Tibial nerve (tissue), 4 donors: ENCODE data around the gene EGFR. TPM values are rescaled to one million over a fixed set of nuclear protein-coding genes. Genes with fewer than 3 reads are reported as not detected.
A peak's percentile ranks its signal among the peaks of the same experiment; 100 is the strongest.

ENCODE experiments used
- DNase-seq, 2 donors: peaks; one replicate each; pipeline ENCODE4 v3.0.0-alpha.2; 2019; ENCODE audit warnings: low spot score in 2 of 2
- H3K27ac ChIP-seq, 4 donors: fragments of 200-600 bp; sonication (generic) in 3 of 4; one replicate each; pipeline ENCODE4 v1.5.1; 2017 to 2019; ENCODE audit warnings: mild to moderate bottlenecking in 1 of 4
- H3K27me3 ChIP-seq, 2 donors: fragments of 200-600 bp; sonication (generic) in 1 of 2; one replicate each; pipeline versions ENCODE4 v1.5.1 to v1.6.0; 2017 to 2019
- H3K36me3 ChIP-seq, 3 donors: fragments of 200-600 bp; sonication (generic); one replicate each; pipeline ENCODE4 v1.5.1; 2018 to 2019
- H3K4me1 ChIP-seq, 4 donors: fragments of 200-600 bp; sonication (generic) in 3 of 4; one replicate each; pipeline ENCODE4 v1.5.1; 2017 to 2019
- H3K4me3 ChIP-seq, 4 donors: fragments of 200-600 bp; sonication (generic) in 3 of 4; one replicate each; pipeline ENCODE4 v1.5.1; 2017 to 2019; ENCODE audit warnings: mild to moderate bottlenecking in 1 of 4, moderate library complexity in 1 of 4
- H3K9me3 ChIP-seq, 4 donors: fragments of 200-600 bp; sonication (generic) in 3 of 4; one replicate each; pipeline ENCODE4 v1.5.1; 2017 to 2019
- EP300 ChIP-seq, 2 donors: sonication (generic); formaldehyde crosslinking; IDR thresholded peaks; one replicate each; pipeline ENCODE4 v1.6.1; 2017; ENCODE audit warnings: antibody characterized with exemption in 2 of 2, mild to moderate bottlenecking in 1 of 2
- POLR2A ChIP-seq, 2 donors: fragments of 450-650 bp; IDR thresholded peaks; one replicate each; pipeline ENCODE4 v1.6.1; 2017; ENCODE audit warnings: antibody characterized with exemption in 2 of 2, mild to moderate bottlenecking in 2 of 2, moderate library complexity in 2 of 2
- WGBS, 2 donors: methylation state at CpG; one replicate each; pipeline ENCODE4 v1.1.5; 2018; 5-methylcytosine and 5-hydroxymethylcytosine counted together
- total RNA-seq, 4 donors: library from RNA; depleted of rRNA; stranded (reverse); fragments of >200 nt; gene quantifications; one replicate each; pipeline ENCODE4 v1.1.0, GENCODE V29; 2016
- TF ChIP-seq, protein P1 (sequence below), 5 experiments: fragments of 200-600 bp in 3 of 5; fragments of 450-650 bp in 2 of 5; sonication (generic) in 3 of 5; IDR thresholded peaks; one replicate each; pipeline ENCODE4 v1.5.1; 2016 to 2019; ENCODE audit warnings: antibody characterized with exemption in 5 of 5, mild to moderate bottlenecking in 3 of 5, moderate library complexity in 2 of 5

The EGFR gene
- total RNA-seq, 4 donors from 2014 or later, result 72.3 to 136 (median 127) TPM

DNA sequence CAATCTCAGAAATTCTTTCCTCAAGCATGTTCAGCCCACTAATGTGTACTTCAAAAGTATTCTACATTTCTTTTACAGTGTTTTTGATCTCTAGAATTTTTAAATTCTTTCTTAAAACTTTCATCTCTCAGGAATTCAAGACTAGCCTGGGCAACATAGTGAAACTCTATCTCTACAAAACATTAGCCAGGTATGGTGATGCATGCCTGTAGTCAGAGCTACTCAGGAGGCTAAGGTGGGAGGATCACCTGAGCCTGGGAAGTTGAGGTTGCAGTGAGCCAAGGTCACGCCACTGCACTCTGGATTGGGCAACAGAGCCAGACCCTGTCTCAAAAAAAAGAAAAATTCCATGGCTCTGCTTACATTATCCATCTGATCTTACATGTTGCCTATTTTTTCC is 5.0 kb upstream of the EGFR start:
- Histone ChIP-seq H3K27ac (no peak overlapping the region), H3K27me3 (peaks cover 0 to 11% of the 10 kb centered on the region in 2 donors), H3K36me3 (no peaks in the 10 kb centered on the region), H3K4me1 (peaks cover 0 to 12% (median 0%) of the 10 kb centered on the region in 4 donors), H3K4me3 (no peak overlapping the region), H3K9me3 (peaks cover 0 to 3% (median 0%) of the 10 kb centered on the region in 4 donors)
- TF ChIP-seq, protein P1, sequence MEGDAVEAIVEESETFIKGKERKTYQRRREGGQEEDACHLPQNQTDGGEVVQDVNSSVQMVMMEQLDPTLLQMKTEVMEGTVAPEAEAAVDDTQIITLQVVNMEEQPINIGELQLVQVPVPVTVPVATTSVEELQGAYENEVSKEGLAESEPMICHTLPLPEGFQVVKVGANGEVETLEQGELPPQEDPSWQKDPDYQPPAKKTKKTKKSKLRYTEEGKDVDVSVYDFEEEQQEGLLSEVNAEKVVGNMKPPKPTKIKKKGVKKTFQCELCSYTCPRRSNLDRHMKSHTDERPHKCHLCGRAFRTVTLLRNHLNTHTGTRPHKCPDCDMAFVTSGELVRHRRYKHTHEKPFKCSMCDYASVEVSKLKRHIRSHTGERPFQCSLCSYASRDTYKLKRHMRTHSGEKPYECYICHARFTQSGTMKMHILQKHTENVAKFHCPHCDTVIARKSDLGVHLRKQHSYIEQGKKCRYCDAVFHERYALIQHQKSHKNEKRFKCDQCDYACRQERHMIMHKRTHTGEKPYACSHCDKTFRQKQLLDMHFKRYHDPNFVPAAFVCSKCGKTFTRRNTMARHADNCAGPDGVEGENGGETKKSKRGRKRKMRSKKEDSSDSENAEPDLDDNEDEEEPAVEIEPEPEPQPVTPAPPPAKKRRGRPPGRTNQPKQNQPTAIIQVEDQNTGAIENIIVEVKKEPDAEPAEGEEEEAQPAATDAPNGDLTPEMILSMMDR (IDR thresholded peaks at IDR 0.05), result no peak
- TF ChIP-seq POLR2A (IDR thresholded peaks at IDR 0.05) (no peak), EP300 (IDR thresholded peaks at IDR 0.05) (no peak)
- no peak for DNase-seq
- WGBS, 2 donors, result 89 to 100% methylated on average over 1 of the region's 1 CpG

DNA sequence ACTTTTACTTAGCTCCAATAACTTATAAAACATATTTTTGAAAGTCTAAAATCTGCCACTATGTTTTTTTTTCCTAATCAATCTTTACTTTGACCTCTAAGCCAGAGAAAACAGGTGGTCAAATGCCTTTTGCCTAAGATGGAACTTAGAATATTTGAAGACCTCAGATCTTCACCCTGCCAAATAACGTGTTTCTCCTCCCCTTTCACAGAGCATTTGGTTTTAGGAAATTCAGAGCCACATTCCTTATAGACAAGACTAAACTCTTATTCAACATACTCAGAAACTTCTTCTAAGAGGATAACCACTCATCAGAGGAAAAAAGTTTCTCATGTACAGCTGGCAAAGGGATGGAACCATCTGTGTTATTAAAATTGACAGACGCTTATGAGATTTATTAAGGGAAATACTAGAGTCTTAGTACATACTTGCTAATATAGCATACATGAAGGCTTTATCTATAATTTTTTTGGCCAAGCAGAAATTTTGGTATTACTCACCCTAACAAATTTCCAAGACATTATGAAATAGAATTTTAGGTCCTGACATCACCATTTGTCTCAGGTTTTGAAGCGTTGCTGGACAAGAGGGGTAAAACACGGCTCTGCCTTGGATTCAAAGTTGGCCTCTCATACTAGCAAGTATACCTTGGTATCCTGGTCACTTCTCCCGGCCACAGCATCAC is 2.6 kb upstream of the EGFR start:
- DNase-seq, result no peak
- peaks cover 0 to 12% (median 0%) of the 10 kb centered on the region in 4 donors for H3K4me1 ChIP-seq
- peaks cover 0 to 15% of the 10 kb centered on the region in 2 donors for H3K27me3 ChIP-seq
- no peak overlapping the region for H3K4me3 ChIP-seq
- H3K9me3 ChIP-seq, result peaks cover 0 to 3% (median 0%) of the 10 kb centered on the region in 4 donors
- H3K36me3 ChIP-seq, result no peaks in the 10 kb centered on the region
- TF ChIP-seq, protein P1 (IDR thresholded peaks at IDR 0.05), result no peak
- TF ChIP-seq EP300 (IDR thresholded peaks at IDR 0.05), result no peak
- 81 to 85% methylated on average over 5 of the region's 5 CpGs for WGBS, 2 donors
- H3K27ac ChIP-seq, result no peak overlapping the region

DNA sequence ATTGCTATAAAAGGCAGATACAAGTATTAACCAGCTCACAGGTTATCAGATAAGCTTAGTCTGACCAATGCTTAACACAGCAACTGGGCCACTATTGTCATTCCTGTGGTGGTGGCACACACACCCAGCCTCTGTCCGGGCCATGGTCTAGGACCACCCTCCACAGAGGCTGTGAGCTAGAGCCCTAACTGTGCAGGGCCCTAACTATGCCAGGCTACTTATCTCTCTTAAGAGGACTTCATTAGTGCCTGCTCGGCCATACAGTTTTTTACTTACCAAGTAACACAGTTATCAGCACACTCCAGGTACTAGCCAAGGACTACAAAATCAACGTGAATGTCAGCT is 2.1 kb upstream of the EGFR start:
- no peak for DNase-seq
- Histone ChIP-seq H3K4me3 (no peak overlapping the region), H3K27me3 (peaks cover 0 to 15% of the 10 kb centered on the region in 2 donors), H3K36me3 (no peaks in the 10 kb centered on the region), H3K9me3 (peaks cover 0 to 3% (median 0%) of the 10 kb centered on the region in 4 donors), H3K4me1 (peaks cover 0 to 12% (median 0%) of the 10 kb centered on the region in 4 donors), H3K27ac (no peak overlapping the region)
- TF ChIP-seq POLR2A (IDR thresholded peaks at IDR 0.05) (no peak), EP300 (IDR thresholded peaks at IDR 0.05) (no peak)
- TF ChIP-seq, protein P1 (IDR thresholded peaks at IDR 0.05), result no peak
- 81 to 82% methylated on average over 3 of the region's 3 CpGs for WGBS, 2 donors

DNA sequence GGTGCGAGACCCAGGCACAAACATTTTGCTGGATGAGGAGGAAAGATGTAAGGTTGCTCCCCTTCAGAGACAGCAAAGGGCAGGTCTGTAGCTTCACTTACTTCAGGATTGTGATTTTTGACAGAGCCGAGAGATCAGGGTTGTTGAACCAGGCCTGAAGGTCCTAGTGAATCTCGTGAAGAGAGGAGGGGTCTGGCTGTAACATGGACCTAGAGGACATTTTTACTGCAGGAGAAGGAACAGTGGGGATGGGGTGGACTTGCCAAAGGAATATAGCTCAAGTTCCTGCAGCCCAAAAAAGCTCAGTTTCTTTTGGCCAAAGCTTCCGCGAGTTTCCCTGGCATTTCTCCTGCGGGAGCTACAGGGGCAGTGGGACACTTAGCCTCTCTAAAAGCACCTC is 976 bp upstream of the EGFR start:
- Histone ChIP-seq H3K9me3 (peaks cover 0 to 3% (median 0%) of the 10 kb centered on the region in 4 donors), H3K27ac (peak overlapping the region in 1 of 4 donors; percentile 97), H3K4me3 (peak overlapping the region in 1 of 4 donors; percentile 63), H3K27me3 (peaks cover 0 to 15% of the 10 kb centered on the region in 2 donors), H3K4me1 (peaks cover 0 to 12% (median 0%) of the 10 kb centered on the region in 4 donors), H3K36me3 (no peaks in the 10 kb centered on the region)
- WGBS, 2 donors, result 71 to 78% methylated on average over 6 of the region's 6 CpGs
- DNase-seq, result no peak
- TF ChIP-seq, protein P1 (IDR thresholded peaks at IDR 0.05), result no peak
- TF ChIP-seq POLR2A (IDR thresholded peaks at IDR 0.05) (no peak), EP300 (IDR thresholded peaks at IDR 0.05) (no peak)

DNA sequence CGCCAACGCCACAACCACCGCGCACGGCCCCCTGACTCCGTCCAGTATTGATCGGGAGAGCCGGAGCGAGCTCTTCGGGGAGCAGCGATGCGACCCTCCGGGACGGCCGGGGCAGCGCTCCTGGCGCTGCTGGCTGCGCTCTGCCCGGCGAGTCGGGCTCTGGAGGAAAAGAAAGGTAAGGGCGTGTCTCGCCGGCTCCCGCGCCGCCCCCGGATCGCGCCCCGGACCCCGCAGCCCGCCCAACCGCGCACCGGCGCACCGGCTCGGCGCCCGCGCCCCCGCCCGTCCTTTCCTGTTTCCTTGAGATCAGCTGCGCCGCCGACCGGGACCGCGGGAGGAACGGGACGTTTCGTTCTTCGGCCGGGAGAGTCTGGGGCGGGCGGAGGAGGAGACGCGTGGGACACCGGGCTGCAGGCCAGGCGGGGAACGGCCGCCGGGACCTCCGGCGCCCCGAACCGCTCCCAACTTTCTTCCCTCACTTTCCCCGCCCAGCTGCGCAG is 424 bp downstream of the EGFR start:
- Histone ChIP-seq H3K36me3 (no peaks in the 10 kb centered on the region), H3K4me3 (peak overlapping the region; percentile 56 to 75 (median 65)), H3K4me1 (peaks cover 0 to 18% (median 0%) of the 10 kb centered on the region in 4 donors), H3K9me3 (no peaks in the 10 kb centered on the region), H3K27me3 (peaks cover 0 to 15% of the 10 kb centered on the region in 2 donors), H3K27ac (peak overlapping the region; percentile 86 to 97 (median 90))
- peak; percentile 46 to 49 for DNase-seq
- TF ChIP-seq EP300 (IDR thresholded peaks at IDR 0.05) (peak; percentile 70 to 85), POLR2A (IDR thresholded peaks at IDR 0.05) (peak in 1 of 2 donors; percentile 6)
- TF ChIP-seq, protein P1 (IDR thresholded peaks at IDR 0.05), result no peak
- WGBS, 2 donors, result 0 to 1% methylated on average over 29 to 41 of the region's 70 CpGs
